ENCODE data around the gene TMEFF2. TPM values are rescaled to one million over a fixed set of nuclear protein-coding genes. Genes with fewer than 3 reads are reported as not detected.

The TMEFF2 gene, protein sequence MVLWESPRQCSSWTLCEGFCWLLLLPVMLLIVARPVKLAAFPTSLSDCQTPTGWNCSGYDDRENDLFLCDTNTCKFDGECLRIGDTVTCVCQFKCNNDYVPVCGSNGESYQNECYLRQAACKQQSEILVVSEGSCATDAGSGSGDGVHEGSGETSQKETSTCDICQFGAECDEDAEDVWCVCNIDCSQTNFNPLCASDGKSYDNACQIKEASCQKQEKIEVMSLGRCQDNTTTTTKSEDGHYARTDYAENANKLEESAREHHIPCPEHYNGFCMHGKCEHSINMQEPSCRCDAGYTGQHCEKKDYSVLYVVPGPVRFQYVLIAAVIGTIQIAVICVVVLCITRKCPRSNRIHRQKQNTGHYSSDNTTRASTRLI
- total RNA-seq: 0.41 TPM

DNA sequence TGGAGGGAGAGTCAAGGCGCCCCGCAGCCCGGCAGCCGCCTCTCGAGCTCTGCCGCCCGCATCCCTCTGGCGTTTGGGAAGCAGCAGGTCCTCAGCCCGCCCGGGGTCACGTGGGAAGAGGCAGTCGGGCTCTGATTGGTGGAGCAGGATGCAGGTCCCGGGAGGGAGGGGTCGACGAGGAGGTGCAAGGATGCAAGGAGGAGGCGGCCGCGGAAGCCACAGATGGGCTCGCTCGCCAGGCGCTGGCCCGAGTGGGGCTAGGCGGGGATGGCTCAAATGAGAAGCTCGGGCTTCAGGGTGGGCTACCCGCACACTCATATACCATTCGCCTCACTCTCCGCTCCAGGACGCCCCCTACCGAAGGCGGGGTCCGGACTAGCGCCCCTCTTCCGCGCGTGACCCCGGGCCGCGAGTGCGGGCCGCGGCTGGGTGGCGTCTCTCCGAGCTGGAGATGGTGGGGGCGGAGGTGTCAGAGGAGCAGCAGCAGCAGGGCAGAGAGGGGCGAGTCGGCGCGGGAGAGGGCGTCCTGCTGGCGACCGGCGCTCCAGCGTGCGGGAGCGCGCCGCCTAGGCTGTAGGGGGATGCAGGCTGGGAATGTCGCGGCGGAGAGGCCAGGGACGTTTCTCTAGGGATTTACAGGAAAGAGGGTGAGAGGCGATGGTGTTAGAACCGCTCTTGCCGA, at the start of gene TMEFF2:
TSS of gene TMEFF2 (minus strand) at position 68 of the 682 bp plus-strand sequence. CDS start 409 bp downstream, outside the sequence.
- peak; percentile 88 for DNase-seq

DNA sequence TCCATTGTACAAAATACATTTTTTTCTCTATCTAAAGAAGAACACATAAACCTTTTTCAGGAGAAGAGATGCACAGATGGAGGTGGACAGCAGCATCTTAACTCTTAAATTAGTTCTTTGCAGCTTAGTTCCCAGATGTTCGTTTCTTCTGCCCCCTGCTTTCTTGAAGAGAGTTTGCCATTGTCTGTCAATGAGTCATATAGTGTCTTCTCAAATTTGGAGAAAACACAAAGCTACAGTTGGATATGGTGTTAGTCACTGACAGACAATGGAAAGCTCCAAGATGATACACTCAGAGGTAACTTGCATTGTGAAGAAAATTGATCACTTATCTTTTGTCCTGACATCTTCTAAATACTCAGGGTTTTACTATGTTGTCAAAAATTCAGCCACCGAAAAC, 48.8 kb upstream of the TMEFF2 start:
- DNase-seq: no peak

DNA sequence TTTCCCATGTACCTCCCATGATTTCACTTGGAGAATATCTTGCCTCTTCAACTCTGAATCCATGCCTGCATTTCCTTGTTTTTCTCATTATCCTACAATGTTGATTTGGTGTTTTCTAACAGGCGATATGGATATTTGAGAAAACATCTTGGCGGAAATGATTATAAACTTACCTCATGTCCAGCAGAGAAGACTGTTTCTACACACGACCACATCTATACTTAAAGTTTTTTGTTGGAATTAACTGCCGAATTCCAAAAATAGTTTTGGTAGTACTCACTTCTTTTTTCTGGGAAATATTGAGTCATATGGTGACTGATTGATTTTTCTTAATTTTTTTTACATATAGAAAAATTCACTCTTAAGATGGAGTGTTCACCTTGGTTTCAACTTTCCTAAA, 41.4 kb upstream of the TMEFF2 start:
- DNase-seq: no peak

DNA sequence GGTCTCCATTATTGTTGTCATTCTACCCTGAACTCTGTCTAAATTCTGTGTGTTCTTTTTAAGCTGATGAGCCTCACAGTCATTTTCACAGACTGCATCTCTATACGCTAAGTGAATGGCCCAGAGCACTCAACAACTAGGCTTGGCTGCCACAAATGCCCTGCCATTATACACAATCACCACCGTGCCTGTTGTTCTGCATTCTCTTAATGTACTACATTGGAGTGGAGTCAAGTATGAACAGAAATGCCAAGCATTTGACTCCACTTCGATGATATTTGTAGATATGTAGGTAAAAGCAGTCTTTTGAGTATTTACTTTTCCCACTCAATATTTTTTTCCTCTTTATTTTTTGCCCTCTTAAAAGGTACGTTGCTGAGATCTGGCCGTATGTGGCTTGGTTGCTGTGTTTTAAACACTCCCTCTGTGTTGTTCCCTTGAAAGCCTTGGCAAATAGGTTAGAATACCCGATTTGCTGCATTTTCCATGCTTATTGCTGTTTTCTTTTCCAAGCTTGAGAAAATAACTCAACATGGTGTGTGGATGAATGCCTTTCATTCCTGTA, 36.2 kb upstream of the TMEFF2 start:
- DNase-seq: no peak

DNA sequence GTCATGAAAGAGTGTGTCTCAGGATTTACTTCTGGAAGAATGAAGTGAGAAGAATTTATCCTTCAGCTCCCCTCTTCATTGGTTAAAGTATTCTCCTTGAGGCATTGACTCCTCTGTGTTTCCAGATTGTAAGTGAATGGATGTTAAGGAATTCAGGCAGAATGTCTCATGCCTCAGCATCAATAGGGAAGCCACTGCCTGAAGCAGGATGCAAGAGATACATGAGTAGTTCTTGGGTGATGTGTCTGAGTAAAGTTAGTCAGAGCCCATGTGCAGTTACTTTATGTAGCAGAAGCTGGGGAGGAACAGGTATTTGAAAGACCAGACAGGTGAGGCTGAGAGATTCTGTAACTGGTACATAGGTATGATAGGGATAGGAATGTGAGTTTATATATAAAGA, 34.0 kb upstream of the TMEFF2 start:
- no peak for DNase-seq

DNA sequence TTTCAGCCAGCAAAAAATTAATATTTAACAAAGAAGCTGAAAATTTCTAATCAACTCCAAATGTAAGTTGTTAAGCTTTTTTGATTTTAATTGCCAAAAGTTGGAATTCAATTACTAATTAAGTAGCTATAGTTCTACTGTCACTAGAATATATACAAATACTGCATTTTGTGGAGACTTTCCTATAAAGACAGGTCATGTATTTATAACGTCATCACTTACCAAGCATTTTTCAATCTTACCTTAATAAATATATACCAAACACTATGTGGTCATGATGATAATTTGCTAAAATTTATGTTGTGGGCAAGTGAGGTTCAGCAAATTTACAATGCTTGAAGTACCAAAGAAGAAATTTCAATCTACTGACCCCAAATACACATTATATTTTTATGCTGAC, 24.2 kb upstream of the TMEFF2 start:
- no peak for DNase-seq

DNA sequence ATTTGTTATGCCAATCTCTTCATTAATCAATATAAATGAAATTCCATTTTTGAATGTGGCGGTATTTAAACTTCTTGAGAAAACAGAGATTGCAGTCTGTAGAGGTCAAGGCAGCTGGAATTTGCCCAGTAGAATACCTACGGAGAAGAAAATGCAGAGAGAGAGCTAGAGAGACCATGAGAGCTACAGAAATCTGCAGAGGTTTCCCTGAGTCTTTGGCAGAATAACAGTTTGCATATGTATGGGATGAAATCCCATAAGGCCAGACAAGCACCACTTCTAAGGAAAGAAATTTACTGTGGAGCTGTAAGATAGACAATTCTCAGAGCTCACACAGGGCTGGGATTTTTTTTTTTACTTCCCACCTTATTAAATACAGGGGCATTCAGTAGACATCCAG, 23.6 kb upstream of the TMEFF2 start:
- no peak for DNase-seq

DNA sequence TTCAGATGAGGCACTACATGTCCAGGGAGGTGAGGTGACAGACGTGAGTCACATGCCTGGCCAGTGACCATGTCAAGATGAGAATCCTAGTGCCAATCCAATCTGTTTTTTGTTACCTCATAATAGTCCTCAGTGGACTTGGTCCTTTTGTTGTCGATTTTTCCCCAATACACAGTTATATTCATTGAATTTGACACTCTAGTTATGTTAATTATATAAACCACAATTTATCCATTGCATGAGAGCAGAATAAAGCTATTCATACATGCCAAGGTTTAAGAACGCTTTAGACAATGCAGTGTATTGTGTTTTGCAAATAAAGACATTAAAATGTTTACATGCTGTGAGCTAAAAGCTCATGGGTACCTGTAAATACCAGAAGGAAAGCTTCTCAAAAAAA, 21.6 kb upstream of the TMEFF2 start:
- DNase-seq: no peak

DNA sequence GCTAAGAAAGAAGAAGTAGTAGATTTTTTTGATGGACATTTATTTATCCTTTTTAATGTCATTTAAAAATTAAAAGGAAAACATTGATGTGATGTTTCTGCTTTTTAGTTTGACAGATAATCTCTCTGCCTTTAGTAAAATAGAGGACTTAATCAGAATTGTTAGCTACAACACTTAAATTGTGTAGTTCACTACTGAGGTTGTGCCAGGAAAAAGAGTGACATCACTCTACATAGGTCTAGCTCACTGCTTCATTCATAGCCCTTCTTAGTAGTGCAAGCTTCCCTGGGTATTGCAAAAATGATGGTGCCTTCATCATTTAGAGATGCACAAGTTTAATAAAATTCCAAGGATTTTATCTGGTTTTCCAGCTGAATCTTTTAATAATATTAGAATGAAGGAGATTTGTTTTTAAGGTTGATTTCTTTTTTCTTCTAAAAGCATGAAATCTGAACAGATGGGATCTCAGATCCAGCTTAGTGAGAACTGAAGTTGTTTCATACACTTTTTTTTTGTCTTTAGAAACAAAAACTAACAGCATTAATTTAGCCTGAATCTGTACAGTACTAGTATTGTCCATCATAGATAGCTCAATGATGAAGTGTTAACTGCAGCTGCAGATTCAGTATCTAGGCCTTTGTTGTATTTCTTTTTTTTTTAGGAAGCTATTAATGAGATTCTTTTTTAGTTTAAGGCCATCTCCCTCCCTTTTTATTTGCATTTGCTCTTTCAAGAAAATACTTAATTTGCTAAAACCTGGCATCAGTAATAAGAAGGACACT, 20.6 kb upstream of the TMEFF2 start:
- DNase-seq: peak; percentile 14

DNA sequence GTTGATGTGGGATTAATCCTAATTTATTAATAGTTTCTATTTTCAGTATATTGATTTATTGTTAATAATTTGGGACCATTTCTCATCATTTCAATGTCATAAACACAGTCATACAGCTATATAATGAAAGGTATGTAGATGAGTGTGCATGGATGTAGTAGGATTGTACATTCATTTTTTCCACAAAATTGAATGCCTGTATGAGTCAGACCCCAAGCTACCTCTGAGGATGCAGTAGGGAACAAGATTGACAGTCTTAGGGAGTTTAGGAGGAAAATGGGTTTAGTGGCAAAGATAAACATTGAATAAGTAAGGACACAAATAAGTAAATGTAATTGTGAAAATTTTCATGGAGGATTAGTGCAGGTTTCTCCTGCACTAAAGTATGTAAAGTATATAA, 14.1 kb upstream of the TMEFF2 start:
- no peak for DNase-seq

DNA sequence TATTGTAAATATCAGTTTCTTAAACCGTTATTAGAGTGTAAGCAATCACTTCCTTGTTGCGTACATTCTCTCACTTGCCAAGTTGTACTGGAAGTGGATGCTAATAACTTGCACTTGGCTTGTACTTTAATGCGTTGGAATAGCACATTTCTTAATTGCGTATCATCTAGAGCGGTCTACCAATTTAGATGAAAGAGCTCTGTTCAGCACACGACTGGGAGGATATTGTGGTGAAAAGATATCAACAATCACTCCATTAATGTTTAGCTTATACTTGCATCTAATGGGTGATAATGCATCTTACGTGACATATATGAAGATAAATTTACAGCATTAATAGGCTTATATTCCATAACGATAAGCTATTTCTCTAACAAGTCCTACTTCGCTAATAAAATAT, 11.7 kb upstream of the TMEFF2 start:
- no peak for DNase-seq

DNA sequence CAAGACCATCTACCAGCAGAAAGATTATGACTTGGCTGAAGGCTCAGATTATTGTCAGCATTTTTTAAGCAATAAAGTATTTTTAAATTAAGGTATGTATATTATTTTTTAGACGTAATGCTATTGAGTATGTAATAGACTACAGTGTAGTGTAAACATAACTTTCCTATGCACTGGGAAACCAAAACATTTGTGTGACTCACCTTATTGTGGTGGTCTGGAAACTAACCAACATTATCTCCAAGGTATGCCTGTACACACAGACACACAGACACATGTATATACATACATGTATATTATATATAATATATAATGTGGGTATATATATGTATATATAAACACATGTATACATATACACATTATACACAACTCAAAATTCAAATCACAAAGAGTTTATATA, 9.1 kb upstream of the TMEFF2 start:
- DNase-seq: no peak

DNA sequence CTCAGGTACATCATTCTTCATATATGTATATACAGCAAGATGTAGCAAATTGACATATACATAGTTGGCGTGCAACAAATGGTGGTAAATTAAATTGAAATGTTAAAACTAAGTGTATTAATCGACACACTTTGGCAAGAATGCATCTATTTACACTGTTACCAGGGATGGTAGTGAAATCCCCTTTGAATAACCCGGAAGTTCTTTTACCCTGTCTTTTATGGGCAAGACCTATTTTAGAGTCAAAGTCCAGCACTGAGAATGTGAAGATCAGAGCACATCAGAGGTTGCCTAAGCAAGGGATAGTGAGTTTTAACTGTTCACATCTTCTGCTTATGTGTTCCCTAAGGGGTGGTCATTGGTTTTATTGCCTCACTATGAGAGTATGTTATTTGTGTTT, 7.6 kb upstream of the TMEFF2 start:
- DNase-seq: no peak

DNA sequence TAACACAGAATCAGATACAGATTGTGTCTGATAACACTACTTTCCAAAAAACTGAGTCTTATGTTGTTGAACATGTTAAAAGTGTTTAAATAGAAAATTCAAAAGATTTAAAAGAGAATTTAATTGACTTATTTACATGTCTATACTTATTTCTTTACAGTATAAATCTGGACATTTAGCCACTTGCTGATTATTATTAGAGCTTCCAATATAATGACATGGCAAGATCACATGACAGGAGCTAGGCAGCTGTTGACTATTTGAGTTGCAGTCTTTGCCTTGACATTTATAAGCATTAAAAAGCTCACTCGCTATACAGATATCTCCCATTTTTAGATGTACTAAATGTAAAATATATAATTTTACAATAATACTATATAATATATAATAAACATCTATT, 6.4 kb upstream of the TMEFF2 start:
- DNase-seq: no peak

DNA sequence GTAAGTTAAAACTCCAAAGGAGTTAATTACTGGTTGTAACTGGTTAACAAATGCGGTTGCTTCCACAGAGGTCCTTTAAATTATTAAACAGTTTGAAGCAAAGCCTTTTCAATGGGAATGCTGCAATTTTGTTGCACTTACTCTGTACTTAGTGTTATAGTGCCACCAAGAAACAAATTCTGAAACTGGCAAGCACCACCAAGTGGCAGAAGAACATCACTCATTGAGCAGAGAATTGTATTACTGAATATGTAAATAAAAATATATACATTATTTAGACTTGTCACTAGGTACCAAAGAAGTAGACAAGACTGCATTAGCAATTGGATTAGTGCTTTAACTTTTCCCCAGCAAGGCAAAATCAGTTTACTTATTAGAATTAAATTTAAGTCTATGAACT, 2.6 kb upstream of the TMEFF2 start:
- DNase-seq: peak; percentile 16

DNA sequence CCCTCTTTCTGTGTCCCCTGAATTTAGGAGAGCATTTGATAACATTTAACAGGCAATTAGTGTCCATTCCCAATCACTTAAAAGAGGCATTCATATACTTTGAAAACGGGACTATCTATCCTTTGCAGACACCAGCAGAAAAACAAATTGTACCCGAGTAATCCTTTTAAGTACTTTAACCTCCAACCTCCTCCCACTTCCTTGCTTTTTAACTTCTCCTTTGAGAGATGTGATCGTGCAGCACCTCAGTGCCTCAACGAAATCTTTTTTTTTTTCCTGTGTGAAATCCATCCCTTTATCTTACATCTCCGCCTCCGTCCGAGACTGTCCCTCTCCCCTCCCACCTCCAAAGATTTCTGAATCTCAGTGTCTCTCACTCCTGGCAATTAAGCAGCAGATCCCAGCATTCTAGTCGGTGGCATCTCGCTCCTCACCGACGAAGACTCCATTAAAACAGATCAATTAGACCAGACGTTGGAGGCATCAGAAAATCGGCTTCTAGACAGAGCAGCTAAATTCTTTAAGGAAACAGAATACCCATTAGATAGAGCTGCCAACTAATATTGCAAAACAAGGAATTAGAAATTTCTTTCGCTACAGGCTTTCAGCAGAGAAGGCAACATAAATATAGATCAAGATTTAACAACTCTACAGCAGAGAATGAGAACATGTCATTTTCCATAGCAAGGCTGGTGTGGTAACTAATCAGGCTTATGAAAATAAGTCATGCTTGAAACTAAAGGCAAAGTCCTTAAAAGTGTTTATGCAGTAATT, 1.9 kb upstream of the TMEFF2 start:
- DNase-seq: peak; percentile 23

DNA sequence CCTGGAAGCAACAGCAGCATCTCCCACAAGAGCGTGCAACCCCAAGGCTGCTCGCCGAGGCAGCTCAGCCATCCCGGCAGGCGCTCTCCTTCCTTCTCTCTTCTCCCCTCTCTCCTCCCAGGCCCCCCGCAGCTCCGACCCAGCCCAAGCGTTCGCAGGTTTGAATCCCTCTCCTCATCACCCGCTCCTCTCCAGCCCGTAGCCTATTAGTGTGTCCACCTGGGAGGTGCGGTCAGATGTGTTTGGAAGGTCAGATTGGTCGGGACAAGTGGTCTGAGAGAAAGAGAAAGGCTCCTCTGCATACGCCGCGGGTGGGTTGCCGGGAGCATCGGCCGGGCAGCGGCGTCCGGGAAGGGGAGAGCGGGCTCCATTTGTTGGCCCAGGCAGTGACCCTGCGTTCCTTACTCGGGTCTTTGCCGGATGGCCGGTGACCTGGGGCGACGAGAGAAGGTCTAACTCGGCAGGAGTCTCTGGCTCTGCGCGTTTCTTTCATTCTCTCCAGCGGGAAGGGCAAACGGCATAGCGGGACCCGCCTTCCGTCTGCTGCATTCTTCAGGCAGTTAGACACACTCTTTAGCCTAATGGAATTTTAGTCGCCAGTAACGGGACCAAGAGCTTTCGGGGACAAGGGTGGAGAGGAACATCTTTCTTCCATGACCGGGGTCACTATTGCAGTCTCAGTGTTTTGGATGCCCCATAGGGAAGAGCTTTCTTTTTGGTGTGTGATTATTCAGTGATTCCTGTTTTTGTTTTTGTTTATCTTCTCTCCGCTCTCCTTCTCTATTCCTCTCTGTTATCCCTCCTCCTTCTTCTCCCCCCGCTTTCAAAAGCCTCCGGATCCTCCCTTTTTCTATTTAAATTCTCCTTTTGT, 1.1 kb upstream of the TMEFF2 start:
- peak; percentile 54 for DNase-seq

DNA sequence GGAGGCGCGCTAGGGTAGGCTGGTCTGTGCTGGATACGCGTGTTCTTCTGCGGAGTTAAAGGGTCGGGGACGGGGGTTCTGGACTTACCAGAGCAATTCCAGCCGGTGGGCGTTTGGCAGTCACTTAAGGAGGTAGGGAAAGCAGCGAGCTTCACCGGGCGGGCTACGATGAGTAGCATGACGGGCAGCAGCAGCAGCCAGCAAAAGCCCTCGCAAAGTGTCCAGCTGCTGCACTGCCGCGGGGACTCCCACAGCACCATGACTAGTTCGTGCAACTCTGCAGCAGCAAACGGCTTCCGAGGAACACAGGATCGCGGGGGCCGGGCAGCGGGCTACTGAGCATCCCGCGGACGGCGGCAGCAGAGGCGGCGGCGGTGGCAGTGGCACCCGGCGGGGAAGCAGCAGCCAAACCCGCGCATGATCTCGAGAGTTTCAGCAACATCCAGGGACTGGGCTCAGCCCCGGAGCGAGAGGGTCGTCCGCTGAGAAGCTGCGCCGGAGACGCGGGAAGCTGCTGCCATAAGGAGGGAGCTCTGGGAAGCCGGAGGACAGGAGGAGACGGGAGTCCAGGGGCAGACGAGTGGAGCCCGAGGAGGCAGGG, 368 bp downstream of the TMEFF2 start:
- peak; percentile 67 for DNase-seq

DNA sequence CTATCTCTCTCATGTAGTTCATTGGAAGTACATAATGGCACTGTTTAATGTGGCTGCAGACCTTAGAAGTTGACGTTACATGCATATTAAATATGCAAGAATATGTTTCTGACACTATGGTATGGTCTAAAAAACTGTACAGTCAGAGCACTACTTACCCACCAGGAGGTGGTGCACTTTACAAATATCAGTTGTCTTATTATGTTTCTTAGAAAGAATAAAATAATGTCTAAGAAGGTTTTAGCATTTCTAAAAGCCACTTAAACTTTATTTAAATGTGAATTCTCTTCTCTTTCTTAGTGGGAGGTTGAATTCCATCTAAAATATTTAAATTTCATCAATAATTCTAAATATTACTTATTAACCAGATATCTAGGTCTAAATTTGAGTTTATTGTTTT, 4.3 kb downstream of the TMEFF2 start:
- DNase-seq: peak; percentile 41

DNA sequence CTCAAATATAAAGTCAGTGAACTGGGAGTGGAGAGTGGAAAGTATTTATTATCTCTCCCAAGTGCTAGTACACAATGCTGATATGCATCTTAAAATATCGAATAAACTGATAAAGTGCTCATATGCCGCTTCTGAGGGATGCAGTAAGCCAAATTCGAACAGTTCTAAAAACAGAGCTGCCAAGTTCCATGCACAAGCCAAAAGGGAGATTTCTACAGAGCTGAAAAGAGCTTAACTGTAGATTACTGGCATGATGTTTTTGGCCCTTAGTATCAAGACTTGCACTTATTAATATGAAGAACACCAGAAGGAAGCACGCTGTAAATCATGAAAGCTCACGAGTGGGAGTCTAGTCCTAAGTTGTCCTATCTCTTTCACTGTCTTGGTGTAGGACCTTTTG, 7.9 kb downstream of the TMEFF2 start:
- DNase-seq: peak; percentile 14

DNA sequence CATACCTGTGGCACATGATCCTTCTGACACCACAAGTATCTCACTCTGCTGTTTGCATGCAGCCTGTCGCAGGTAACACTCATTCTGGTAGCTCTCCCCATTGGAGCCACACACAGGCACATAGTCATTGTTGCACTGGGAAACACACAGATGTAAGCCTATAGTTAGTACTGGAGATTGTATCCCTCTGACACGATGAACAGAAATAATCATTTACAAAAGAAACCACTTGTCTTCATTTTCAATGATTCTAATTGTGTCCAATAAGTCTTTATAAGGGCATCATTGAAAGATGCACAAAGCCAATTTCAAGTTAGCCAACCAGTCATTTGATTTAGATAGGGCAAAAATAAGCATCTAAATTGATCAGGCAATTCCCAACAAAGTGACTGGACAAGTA, 10.4 kb downstream of the TMEFF2 start:
- DNase-seq: no peak
